Bronchial epithelial cell (primary cell): ENCODE measurements around the gene NOG. TPM values are rescaled to one million over a fixed set of nuclear protein-coding genes. Genes with fewer than 3 reads are reported as not detected.

Source experiments
- total RNA-seq: library from RNA; depleted of rRNA; stranded (reverse); fragments of >200 nt; gene quantifications from 2 replicates; pipeline ENCODE4 v1.2.1, GENCODE V29; 2014

Gene NOG
- total RNA-seq, 1 donor from 2014 or later = 0.26 TPM

Other genes with a start within 250 kb of the NOG start
- 0.26 and 0.64 TPM in 2 replicates for gene C17orf67, start 240.2 kb downstream of the NOG start, total RNA-seq
- gene DGKE, start 240.5 kb downstream of the NOG start, total RNA-seq = 5.1 and 8.4 TPM in 2 replicates